Measurements from ENCODE around the gene CRYBA4. TPM values are rescaled to one million over a fixed set of nuclear protein-coding genes. Genes with fewer than 3 reads are reported as not detected.
"Not testable (repeated sequence)": the region's sequence is repeated elsewhere in the genome, so short reads cannot be mapped to it uniquely, and the experiment has no call there.

The CRYBA4 gene
- total RNA-seq, 6 experiments from 2014 or later, result not detected

GRCh38 chr22:26609287-26609686, 12.5 kb upstream of the CRYBA4 start:
- Mint-ChIP-seq H3K27me3 (ENCODE audit: insufficient read depth) (peaks cover 8% of the 10 kb centered on the region), H3K4me3 (no peak overlapping the region), H3K9me3 (no peaks in the 10 kb centered on the region), H3K27ac (no peak overlapping the region), H3K36me3 (ENCODE audit: low read depth) (no peaks in the 10 kb centered on the region), H3K4me1 (ENCODE audit: low read depth) (peaks cover 34% of the 10 kb centered on the region)
- no peak for DNase-seq
- TF ChIP-seq CTCF (IDR thresholded peaks at IDR 0.05), result no peak

GRCh38 chr22:26610072-26610958, 11.4 kb upstream of the CRYBA4 start:
- TF ChIP-seq CTCF (IDR thresholded peaks at IDR 0.05), result no peak
- H3K27ac Mint-ChIP-seq, result peak overlapping the region; percentile 86
- peaks cover 6% of the 10 kb centered on the region for H3K27me3 Mint-ChIP-seq (ENCODE audit: insufficient read depth)
- peak; percentile 91 for DNase-seq
- H3K4me3 Mint-ChIP-seq, result peak overlapping the region; percentile 49
- no peaks in the 10 kb centered on the region for H3K36me3 Mint-ChIP-seq (ENCODE audit: low read depth)
- H3K9me3 Mint-ChIP-seq, result no peaks in the 10 kb centered on the region
- H3K4me1 Mint-ChIP-seq (ENCODE audit: low read depth), result peaks cover 34% of the 10 kb centered on the region

- no peaks in the 10 kb centered on the region for H3K9me3 Mint-ChIP-seq
- peak; percentile 58 for DNase-seq
- H3K27me3 Mint-ChIP-seq (ENCODE audit: insufficient read depth), result peaks cover 6% of the 10 kb centered on the region
- H3K4me3 Mint-ChIP-seq, result peak overlapping the region; percentile 49
- H3K4me1 Mint-ChIP-seq (ENCODE audit: low read depth), result peaks cover 31% of the 10 kb centered on the region
- no peaks in the 10 kb centered on the region for H3K36me3 Mint-ChIP-seq (ENCODE audit: low read depth)
- no peak for TF ChIP-seq CTCF (IDR thresholded peaks at IDR 0.05)
- peak overlapping the region; percentile 86 for H3K27ac Mint-ChIP-seq
Measured at GRCh38 chr22:26610996-26611395, 10.8 kb upstream of the CRYBA4 start.

DNA sequence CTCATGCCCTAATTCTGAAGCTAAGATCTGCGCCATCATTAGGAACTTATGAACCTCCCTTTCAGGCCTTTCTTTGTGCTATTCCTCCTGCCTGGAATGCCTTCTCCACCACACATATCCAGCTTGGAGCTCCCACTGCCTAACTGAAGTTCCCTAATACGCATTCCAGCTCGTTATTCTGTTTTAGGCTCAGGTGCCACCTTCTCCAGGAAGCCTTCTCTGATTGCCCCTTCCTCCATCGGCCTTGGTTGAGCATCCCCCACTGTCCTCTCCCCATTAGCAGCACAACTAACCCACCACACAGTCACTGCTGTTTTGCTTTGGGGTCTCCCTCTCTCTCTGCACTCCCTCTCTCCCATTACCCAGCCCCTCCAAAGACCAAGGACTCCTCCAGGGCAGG, 9.1 kb upstream of the CRYBA4 start:
- Mint-ChIP-seq H3K4me3 (no peak overlapping the region), H3K36me3 (ENCODE audit: low read depth) (no peaks in the 10 kb centered on the region), H3K27ac (no peak overlapping the region), H3K4me1 (ENCODE audit: low read depth) (peaks cover 30% of the 10 kb centered on the region), H3K27me3 (ENCODE audit: insufficient read depth) (peaks cover 6% of the 10 kb centered on the region), H3K9me3 (no peaks in the 10 kb centered on the region)
- DNase-seq, result no peak
- TF ChIP-seq CTCF (IDR thresholded peaks at IDR 0.05), result no peak

- DNase-seq; H3K27ac Mint-ChIP-seq; H3K27me3 Mint-ChIP-seq (ENCODE audit: insufficient read depth); H3K4me3 Mint-ChIP-seq; H3K36me3 Mint-ChIP-seq (ENCODE audit: low read depth); H3K9me3 Mint-ChIP-seq: not testable (repeated sequence)
- H3K4me1 Mint-ChIP-seq (ENCODE audit: low read depth), result peaks cover 32% of the 10 kb centered on the region
Measured at GRCh38 chr22:26613753-26614152, 8.0 kb upstream of the CRYBA4 start.

DNA sequence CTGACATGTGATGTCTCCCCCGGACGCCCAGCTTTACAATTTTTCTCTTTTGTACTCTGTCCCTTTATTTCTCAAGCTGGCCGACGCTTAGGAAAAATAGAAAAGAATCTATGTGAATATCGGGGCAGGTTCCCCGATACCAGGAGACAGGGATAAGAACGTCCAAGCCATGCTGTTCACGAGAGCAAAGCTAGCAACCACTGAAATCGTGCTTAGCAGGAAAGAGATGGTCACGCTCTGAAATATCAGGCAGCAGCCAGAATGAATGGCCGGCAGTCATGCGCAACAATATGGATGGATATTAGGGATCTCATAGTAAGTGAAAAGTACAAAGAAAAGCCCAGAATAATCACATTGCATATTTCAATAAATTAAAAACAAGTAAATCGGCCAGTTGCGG, 7.4 kb upstream of the CRYBA4 start:
- H3K9me3 Mint-ChIP-seq, result no peaks in the 10 kb centered on the region
- H3K4me1 Mint-ChIP-seq (ENCODE audit: low read depth), result peaks cover 28% of the 10 kb centered on the region
- H3K4me3 Mint-ChIP-seq, result no peak overlapping the region
- DNase-seq, result no peak
- H3K27me3 Mint-ChIP-seq (ENCODE audit: insufficient read depth), result peaks cover 6% of the 10 kb centered on the region
- H3K27ac Mint-ChIP-seq, result no peak overlapping the region
- no peaks in the 10 kb centered on the region for H3K36me3 Mint-ChIP-seq (ENCODE audit: low read depth)
- TF ChIP-seq CTCF (IDR thresholded peaks at IDR 0.05), result no peak
